BE2C (cell line): ENCODE measurements around the gene ISYNA1.

Experiments used
- DNase-seq: peaks from one replicate; pipeline ENCODE4 v3.0.0-alpha.2; 2020
- H3K27me3 ChIP-seq: fragments of 250-450 bp; sonication (Bioruptor Pico); 2 replicates; pipeline ENCODE4 v1.5.1; 2020; ENCODE audit warnings: mild to moderate bottlenecking
- H3K36me3 ChIP-seq: fragments of 250-450 bp; sonication (Bioruptor Pico); 2 replicates; pipeline ENCODE4 v1.5.1; 2020; ENCODE audit warnings: mild to moderate bottlenecking
- H3K4me1 ChIP-seq: fragments of 250-450 bp; sonication (Bioruptor Pico); 2 replicates; pipeline ENCODE4 v1.5.1; 2020
- H3K4me3 ChIP-seq: 2 replicates; pipeline ENCODE4 v1.5.1; 2011; ENCODE audit warnings: low read depth, low read length
- H3K9me3 ChIP-seq: fragments of 250-450 bp; sonication (Bioruptor Pico); 2 replicates; pipeline ENCODE4 v1.5.1; 2020
- TF ChIP-seq, protein P1 (sequence below): IDR thresholded peaks from 2 replicates; pipeline ENCODE4 v1.5.1; 2012; ENCODE audit warnings: mild to moderate bottlenecking, low read depth, low read length

ISYNA1 gene

DNA sequence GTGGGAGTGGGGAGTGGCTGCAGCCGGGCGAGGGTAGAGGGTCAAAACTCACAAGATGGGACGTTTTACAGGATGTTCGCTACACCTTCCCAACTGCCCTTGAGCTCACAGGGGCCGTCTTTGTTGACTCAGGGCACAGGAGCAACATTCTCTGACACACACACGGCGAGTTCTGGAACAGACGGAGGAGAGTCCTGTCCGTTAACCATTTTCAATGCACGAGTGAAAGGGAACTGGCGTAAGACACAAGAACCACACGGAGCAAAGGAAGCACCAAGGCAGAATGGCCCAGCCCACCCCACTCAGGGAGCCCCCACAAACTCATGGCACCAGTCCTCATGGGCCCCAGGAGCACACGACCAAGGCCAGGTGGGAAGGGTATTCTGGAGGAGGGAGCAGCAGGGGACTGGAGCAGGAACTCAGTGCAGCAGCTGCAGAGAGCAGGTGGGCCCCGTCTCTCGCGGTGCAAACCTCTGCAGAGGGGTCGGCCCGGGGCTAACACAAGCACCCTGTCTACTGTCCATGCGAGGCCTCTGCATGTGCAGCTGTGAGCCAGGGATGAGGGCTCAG, 37.9 kb upstream of the ISYNA1 start:
- H3K36me3 ChIP-seq, result no peaks in the 10 kb centered on the region; the same call in 1 of the 2 replicates
- H3K9me3 ChIP-seq, result no peaks in the 10 kb centered on the region
- no peaks in the 10 kb centered on the region for H3K27me3 ChIP-seq
- no peak for DNase-seq
- TF ChIP-seq, protein P1, sequence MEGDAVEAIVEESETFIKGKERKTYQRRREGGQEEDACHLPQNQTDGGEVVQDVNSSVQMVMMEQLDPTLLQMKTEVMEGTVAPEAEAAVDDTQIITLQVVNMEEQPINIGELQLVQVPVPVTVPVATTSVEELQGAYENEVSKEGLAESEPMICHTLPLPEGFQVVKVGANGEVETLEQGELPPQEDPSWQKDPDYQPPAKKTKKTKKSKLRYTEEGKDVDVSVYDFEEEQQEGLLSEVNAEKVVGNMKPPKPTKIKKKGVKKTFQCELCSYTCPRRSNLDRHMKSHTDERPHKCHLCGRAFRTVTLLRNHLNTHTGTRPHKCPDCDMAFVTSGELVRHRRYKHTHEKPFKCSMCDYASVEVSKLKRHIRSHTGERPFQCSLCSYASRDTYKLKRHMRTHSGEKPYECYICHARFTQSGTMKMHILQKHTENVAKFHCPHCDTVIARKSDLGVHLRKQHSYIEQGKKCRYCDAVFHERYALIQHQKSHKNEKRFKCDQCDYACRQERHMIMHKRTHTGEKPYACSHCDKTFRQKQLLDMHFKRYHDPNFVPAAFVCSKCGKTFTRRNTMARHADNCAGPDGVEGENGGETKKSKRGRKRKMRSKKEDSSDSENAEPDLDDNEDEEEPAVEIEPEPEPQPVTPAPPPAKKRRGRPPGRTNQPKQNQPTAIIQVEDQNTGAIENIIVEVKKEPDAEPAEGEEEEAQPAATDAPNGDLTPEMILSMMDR, result no peak
- H3K4me3 ChIP-seq, result no peak overlapping the region
- peaks cover 10% of the 10 kb centered on the region for H3K4me1 ChIP-seq

DNA sequence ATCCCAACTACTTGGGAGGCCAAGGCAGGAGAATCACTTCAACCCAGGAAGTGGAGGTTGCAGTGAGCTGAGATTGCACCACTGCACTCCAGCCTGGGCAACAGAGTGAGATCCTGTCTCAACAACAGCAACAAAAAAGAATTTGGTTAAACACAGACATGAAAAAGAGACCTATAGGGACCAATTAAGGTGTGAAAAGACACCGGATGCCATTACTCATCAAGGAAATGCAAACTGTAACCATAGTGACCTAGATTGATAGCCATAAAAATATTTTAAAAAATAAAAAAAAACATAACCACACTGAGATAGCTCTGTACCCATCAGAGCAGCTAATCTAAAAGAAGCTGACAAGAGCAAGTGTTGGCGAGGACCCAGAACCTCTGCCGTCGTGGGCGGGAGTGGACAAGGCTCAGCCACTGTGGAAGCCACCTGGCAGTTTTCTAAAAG, 37.1 kb upstream of the ISYNA1 start:
- TF ChIP-seq, protein P1, result no peak

DNA sequence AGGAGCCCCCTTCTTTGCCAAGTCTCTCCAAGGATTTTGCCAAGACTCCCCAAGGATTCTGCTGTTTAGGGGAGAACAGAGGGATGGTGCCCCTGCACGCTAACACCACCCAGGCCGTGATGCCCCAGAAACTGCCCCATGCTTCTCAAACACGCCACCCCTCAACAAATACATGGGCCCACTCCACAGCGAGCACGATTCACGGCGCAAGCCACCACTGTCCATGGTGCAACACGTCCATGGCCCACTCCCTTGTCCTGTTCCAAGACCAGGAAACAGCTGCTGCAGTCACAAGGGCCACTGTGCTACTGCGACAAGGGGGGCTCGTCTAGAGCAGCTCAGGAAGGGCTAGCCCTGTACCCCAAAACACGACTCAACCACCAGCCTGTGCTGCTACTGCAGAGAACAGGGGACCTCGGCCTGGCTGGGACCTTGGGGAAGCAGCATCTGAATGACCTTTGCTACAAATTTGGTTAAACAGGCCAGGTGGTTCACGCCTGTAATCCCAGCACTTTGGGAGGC, 36.5 kb upstream of the ISYNA1 start:
- Histone ChIP-seq H3K4me3 (no peak overlapping the region), H3K27me3 (no peaks in the 10 kb centered on the region), H3K36me3 (peaks cover 4% of the 10 kb centered on the region; the same call in 1 of the 2 replicates), H3K9me3 (no peaks in the 10 kb centered on the region), H3K4me1 (peaks cover 10% of the 10 kb centered on the region)
- TF ChIP-seq, protein P1, result no peak
- DNase-seq, result no peak

More for the DNA sequence above, 37.1 kb upstream of the ISYNA1 start:
- peaks cover 11% of the 10 kb centered on the region for H3K4me1 ChIP-seq
- H3K27me3 ChIP-seq, result no peaks in the 10 kb centered on the region
- no peak overlapping the region for H3K4me3 ChIP-seq
- no peaks in the 10 kb centered on the region for H3K9me3 ChIP-seq
- H3K36me3 ChIP-seq, result peaks cover under 1% of the 10 kb centered on the region; the same call in 1 of the 2 replicates
- no peak for DNase-seq

DNA sequence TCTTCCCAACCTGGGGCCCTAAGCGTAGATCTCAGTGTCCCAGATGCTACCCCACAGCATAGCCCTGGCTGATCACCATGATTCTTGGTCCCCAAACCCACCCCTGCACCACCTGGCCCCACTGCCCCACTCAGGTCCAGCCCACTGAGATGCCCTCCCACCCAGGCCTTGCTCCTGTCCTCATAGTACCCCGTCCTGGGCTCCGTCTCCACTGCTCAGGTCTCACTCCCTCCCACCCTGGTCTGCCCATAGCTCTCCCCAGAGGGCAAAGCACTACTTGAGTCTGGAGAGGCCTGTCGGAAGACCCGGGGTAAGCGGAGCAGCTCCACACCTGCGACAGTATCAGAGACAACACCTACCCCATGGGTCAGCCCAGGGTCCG, 35.8 kb upstream of the ISYNA1 start:
- peaks cover 5% of the 10 kb centered on the region; the same call in 1 of the 2 replicates for H3K4me1 ChIP-seq

DNA sequence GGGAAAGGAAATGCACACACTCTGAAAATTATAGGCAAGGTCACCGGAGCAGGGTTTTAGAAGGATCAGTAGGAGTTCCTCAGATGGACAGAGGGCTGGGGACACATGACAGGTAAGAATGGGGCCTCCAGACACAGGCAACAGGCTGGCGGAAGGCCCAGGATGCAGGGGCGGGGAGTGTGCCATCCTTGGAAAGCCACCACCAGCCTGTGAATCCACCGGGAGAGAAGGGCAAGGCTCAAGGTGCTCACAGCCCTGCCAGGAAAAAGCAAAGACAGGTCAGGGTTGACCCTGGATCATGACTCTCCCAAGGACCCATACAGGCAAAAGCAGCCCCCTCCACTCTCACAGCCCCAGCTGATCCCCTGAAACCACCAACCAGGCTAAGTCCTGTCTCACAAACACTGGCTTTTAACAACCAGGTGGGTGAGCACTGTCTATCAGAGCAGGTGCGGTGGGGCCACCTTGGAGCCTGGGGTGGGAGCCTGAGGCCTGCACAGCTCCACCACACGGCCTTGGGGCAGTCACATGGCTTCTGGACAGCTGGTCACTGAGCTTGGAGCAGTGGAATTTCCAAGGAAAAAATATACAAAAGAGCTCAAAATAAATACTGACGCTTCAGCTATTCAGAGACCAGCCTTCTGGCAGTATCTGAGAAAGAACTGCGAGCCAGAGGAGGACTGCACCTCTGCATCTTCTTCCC, 35.2 kb upstream of the ISYNA1 start:
- H3K4me1 ChIP-seq, result peaks cover 5% of the 10 kb centered on the region; the same call in 1 of the 2 replicates
- TF ChIP-seq, protein P1, result no peak
- no peak for DNase-seq
- H3K36me3 ChIP-seq, result peaks cover 4% of the 10 kb centered on the region; the same call in 1 of the 2 replicates
- no peaks in the 10 kb centered on the region for H3K9me3 ChIP-seq
- no peaks in the 10 kb centered on the region for H3K27me3 ChIP-seq
- H3K4me3 ChIP-seq, result no peak overlapping the region

More for the DNA sequence above, 35.8 kb upstream of the ISYNA1 start:
- no peaks in the 10 kb centered on the region for H3K9me3 ChIP-seq
- peaks cover 4% of the 10 kb centered on the region; the same call in 1 of the 2 replicates for H3K36me3 ChIP-seq
- no peaks in the 10 kb centered on the region for H3K27me3 ChIP-seq
- TF ChIP-seq, protein P1, result no peak
- H3K4me3 ChIP-seq, result no peak overlapping the region
- no peak for DNase-seq

DNA sequence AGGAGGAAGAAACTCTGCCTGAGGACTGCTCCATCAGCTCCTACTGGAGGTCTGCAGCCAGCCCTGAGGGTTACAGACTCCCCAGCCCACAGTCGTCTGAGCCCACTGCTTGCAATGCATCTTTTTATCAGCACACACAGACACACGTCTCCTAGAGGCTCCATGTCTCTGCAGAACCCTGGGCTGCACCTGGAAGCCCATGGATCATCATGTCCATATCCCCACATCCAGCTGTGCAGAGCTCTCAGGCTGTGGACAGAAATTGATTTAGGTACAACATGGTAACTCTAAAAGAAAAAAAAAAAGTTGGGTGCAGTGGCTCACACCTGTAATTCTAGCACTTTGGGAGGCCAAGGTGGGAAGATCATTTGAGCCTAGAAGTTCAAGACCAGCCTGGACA, 32.9 kb upstream of the ISYNA1 start:
- 0 out of 2 replicates have a peak, but pooled peaks cover 4% of the 10 kb centered on the region for H3K36me3 ChIP-seq

More for the DNA sequence above, 32.9 kb upstream of the ISYNA1 start:
- TF ChIP-seq, protein P1, result no peak
- no peaks in the 10 kb centered on the region for H3K27me3 ChIP-seq
- no peak overlapping the region for H3K4me3 ChIP-seq
- DNase-seq, result no peak
- no peaks in the 10 kb centered on the region for H3K9me3 ChIP-seq
- peaks cover 5% of the 10 kb centered on the region; the same call in 1 of the 2 replicates for H3K4me1 ChIP-seq
